Measurements from ENCODE around the gene MERTK. TPM values are rescaled to one million over a fixed set of nuclear protein-coding genes. Genes with fewer than 3 reads are reported as not detected.

The MERTK gene
- total RNA-seq, 1 experiment from 2014 or later = 14.5 TPM

GRCh38 chr2:112046231-112046630, 147.8 kb downstream of the MERTK start:
- BruUV-seq (replicated peaks) = no TSS peak
- POLR2A ChIA-PET = no interaction called here
- TF ChIP-seq TCF7L2 (IDR thresholded peaks at IDR 0.05; ENCODE audit: low read depth, low read length) (no peak), SIN3A (IDR thresholded peaks at IDR 0.05; ENCODE audit: borderline replicate concordance, insufficient read depth, low read depth, low read length) (no peak)

GRCh38 chr2:112047537-112048235, 149.3 kb downstream of the MERTK start:
- ChIA-PET POLR2A (no interaction called here), CTCF (interaction anchor here (0.5 to 1.2 kb wide), 2 partner anchors 46 to 159 kb away, joined by 3 to 9 read pairs; no protein-coding TSS in a partner anchor)
- 0 out of 2 replicates have a peak, but pooled peaks have one; percentile 35 for ATAC-seq
- no peaks in the 10 kb centered on the region for H3K4me1 ChIP-seq (ENCODE audit: control insufficient read depth, insufficient read depth, low read length)
- peaks cover 4% of the 10 kb centered on the region; the same call in 1 of the 2 replicates for H3K9me3 ChIP-seq (ENCODE audit: control insufficient read depth, insufficient read depth, low read depth, low read length)
- intact Hi-C loops (cut with micrococcal nuclease; ENCODE audit: unreplicated experiment) = loop anchor here (2.0 kb wide), 1 partner anchor 161 kb away; no protein-coding TSS in a partner anchor
- in situ Hi-C loops (cut with HindIII; ENCODE audit: low pct_unique_long_range_greater_than_20kb, low sequenced_read_pairs) = no loop called here
- TF ChIP-seq SIN3A (IDR thresholded peaks at IDR 0.05; ENCODE audit: borderline replicate concordance, insufficient read depth, low read depth, low read length) (no peak), POLR2AphosphoS5 (IDR thresholded peaks at IDR 0.05; ENCODE audit: low read depth, low read length) (no peak), TCF7L2 (IDR thresholded peaks at IDR 0.05; ENCODE audit: low read depth, low read length) (no peak), REST (IDR thresholded peaks at IDR 0.05; ENCODE audit: insufficient read depth in 1 of 2, low read depth in 2 of 2, low read length in 1 of 2) (no peak)
- TF ChIP-seq, protein P1, sequence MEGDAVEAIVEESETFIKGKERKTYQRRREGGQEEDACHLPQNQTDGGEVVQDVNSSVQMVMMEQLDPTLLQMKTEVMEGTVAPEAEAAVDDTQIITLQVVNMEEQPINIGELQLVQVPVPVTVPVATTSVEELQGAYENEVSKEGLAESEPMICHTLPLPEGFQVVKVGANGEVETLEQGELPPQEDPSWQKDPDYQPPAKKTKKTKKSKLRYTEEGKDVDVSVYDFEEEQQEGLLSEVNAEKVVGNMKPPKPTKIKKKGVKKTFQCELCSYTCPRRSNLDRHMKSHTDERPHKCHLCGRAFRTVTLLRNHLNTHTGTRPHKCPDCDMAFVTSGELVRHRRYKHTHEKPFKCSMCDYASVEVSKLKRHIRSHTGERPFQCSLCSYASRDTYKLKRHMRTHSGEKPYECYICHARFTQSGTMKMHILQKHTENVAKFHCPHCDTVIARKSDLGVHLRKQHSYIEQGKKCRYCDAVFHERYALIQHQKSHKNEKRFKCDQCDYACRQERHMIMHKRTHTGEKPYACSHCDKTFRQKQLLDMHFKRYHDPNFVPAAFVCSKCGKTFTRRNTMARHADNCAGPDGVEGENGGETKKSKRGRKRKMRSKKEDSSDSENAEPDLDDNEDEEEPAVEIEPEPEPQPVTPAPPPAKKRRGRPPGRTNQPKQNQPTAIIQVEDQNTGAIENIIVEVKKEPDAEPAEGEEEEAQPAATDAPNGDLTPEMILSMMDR (IDR thresholded peaks at IDR 0.05) = no peak
- H3K27me3 ChIP-seq (ENCODE audit: control insufficient read depth, insufficient read depth, low read length) = no peaks in the 10 kb centered on the region
- H3K36me3 ChIP-seq (ENCODE audit: control insufficient read depth, insufficient read depth, low read length) = no peaks in the 10 kb centered on the region
- no peak for DNase-seq (ENCODE audit: low read depth, low spot score)
- no TSS peak for BruUV-seq (replicated peaks)
- no peak overlapping the region for H3K4me3 ChIP-seq (ENCODE audit: low read depth in 2 of 2, low read length in 2 of 2)
- H3K27ac ChIP-seq (ENCODE audit: low read length) = no peak overlapping the region

More at GRCh38 chr2:112046231-112046630, 147.8 kb downstream of the MERTK start:
- no peak for DNase-seq (ENCODE audit: low read depth, low spot score)
- no peak for ATAC-seq
- H3K27ac ChIP-seq (ENCODE audit: low read length) = no peak overlapping the region
- H3K4me1 ChIP-seq (ENCODE audit: control insufficient read depth, insufficient read depth, low read length) = no peaks in the 10 kb centered on the region
- in situ Hi-C loops (cut with HindIII; ENCODE audit: low pct_unique_long_range_greater_than_20kb, low sequenced_read_pairs) (no loop called here), intact Hi-C loops (cut with micrococcal nuclease; ENCODE audit: unreplicated experiment) (no loop called here)
- no peak overlapping the region for H3K4me3 ChIP-seq (ENCODE audit: low read depth in 2 of 2, low read length in 2 of 2)
- CTCF ChIA-PET = interaction anchor here (0.7 kb wide), 1 partner anchor 144 kb away, joined by 7 read pairs; no protein-coding TSS in a partner anchor
- no peaks in the 10 kb centered on the region for H3K36me3 ChIP-seq (ENCODE audit: control insufficient read depth, insufficient read depth, low read length)
- H3K27me3 ChIP-seq (ENCODE audit: control insufficient read depth, insufficient read depth, low read length) = no peaks in the 10 kb centered on the region
- peaks cover 4% of the 10 kb centered on the region; the same call in 1 of the 2 replicates for H3K9me3 ChIP-seq (ENCODE audit: control insufficient read depth, insufficient read depth, low read depth, low read length)

GRCh38 chr2:112048236-112048592, 149.8 kb downstream of the MERTK start:
- no peak for TF ChIP-seq SIN3A (IDR thresholded peaks at IDR 0.05; ENCODE audit: borderline replicate concordance, insufficient read depth, low read depth, low read length)
- no peak for TF ChIP-seq POLR2AphosphoS5 (IDR thresholded peaks at IDR 0.05; ENCODE audit: low read depth, low read length)
- TF ChIP-seq, protein P1 (IDR thresholded peaks at IDR 0.05) = no peak
- no peak for TF ChIP-seq REST (IDR thresholded peaks at IDR 0.05; ENCODE audit: insufficient read depth in 1 of 2, low read depth in 2 of 2, low read length in 1 of 2)
- no peak for TF ChIP-seq TCF7L2 (IDR thresholded peaks at IDR 0.05; ENCODE audit: low read depth, low read length)
- H3K4me1 ChIP-seq (ENCODE audit: control insufficient read depth, insufficient read depth, low read length) = no peaks in the 10 kb centered on the region
- ChIA-PET POLR2A (no interaction called here), CTCF (interaction anchor here (1.2 kb wide), 1 partner anchor 160 kb away, joined by 9 read pairs; no protein-coding TSS in a partner anchor)
- intact Hi-C loops (cut with micrococcal nuclease; ENCODE audit: unreplicated experiment) (loop anchor here (2.0 kb wide), 1 partner anchor 161 kb away; no protein-coding TSS in a partner anchor), in situ Hi-C loops (cut with HindIII; ENCODE audit: low pct_unique_long_range_greater_than_20kb, low sequenced_read_pairs) (no loop called here)
- no TSS peak for BruUV-seq (replicated peaks)
- no peaks in the 10 kb centered on the region for H3K36me3 ChIP-seq (ENCODE audit: control insufficient read depth, insufficient read depth, low read length)
- H3K9me3 ChIP-seq (ENCODE audit: control insufficient read depth, insufficient read depth, low read depth, low read length) = peaks cover 4% of the 10 kb centered on the region; the same call in 1 of the 2 replicates
- DNase-seq (ENCODE audit: low read depth, low spot score) (no peak), ATAC-seq (no peak)
- H3K27ac ChIP-seq (ENCODE audit: low read length) = no peak overlapping the region
- no peaks in the 10 kb centered on the region for H3K27me3 ChIP-seq (ENCODE audit: control insufficient read depth, insufficient read depth, low read length)
- no peak overlapping the region for H3K4me3 ChIP-seq (ENCODE audit: low read depth in 2 of 2, low read length in 2 of 2)
